ENCODE results near the gene CD2.

- TF ChIP-seq CTCF (IDR thresholded peaks at IDR 0.05) (no peak), POLR2A (IDR thresholded peaks at IDR 0.05) (no peak)
Measured at GRCh38 chr1:116769104-116769452, 14.8 kb downstream of the CD2 start.
